Esophagus mucosa (tissue), 1 donor: ENCODE results near the gene POGLUT2. TPM values are rescaled to one million over a fixed set of nuclear protein-coding genes. Genes with fewer than 3 reads are reported as not detected.

Experiments
- ATAC-seq: fragments of 200-7000 bp; cut with Tn5 transposase; one replicate; pipeline ENCODE4 v1.9.1; 2020
- total RNA-seq: library from RNA; stranded (reverse); gene quantifications from one replicate; pipeline ENCODE4 v1.2.4, GENCODE V29; 2023
- donor health status: DM: yes; HTN: yes; CAD: no.

POGLUT2 gene
- 1.8 TPM for total RNA-seq

DNA sequence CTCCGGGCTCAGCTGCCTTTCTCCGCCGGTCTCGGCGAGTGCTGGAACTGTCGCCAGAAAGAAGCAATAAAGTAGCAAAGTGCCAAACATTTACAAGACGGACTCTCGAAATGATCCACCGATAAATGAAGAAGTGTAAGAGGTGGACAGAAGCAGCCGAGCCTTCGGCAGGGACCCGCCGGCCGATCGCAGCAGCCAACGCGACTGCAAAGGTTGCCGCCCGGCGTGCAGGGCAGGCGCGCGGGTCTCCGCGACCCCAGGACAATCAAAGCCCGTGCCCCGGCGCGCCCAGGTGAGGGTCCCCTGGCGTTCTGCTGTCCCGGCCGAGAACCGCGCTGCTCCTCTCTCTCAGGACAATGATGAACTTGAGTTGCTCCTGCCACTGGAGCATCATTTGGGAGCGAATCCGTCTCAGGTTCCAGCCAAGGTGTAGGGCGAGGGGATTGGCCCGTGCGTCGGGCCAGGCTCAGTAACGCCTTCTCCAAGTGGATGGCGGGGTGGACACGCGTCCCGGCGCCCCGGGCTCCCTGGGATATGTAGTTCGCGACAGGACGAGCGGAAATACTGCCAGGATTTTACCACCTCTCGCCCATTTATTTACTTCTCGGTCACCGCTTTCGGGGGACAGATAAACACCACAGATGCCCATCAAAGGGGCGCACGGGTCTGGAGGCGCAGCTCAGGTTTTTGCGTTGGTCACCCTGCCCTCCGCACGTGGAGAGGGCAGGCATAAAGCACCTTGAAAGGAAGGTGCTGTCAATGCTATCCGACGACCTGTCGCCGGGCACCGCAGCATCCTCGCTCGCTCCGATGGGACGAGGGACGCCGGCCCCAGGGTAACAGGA is at the start of gene POGLUT2, which contains the start of gene BIVM:
POGLUT2 (minus strand) TSS at position 396 of the 845 bp plus-strand sequence; CDS start at position 90, 306 bp downstream.
BIVM (plus strand) TSS at position 539 of the 845 bp plus-strand sequence. CDS start 8,149 bp downstream, outside the sequence.
- peak; percentile 99 for ATAC-seq

DNA sequence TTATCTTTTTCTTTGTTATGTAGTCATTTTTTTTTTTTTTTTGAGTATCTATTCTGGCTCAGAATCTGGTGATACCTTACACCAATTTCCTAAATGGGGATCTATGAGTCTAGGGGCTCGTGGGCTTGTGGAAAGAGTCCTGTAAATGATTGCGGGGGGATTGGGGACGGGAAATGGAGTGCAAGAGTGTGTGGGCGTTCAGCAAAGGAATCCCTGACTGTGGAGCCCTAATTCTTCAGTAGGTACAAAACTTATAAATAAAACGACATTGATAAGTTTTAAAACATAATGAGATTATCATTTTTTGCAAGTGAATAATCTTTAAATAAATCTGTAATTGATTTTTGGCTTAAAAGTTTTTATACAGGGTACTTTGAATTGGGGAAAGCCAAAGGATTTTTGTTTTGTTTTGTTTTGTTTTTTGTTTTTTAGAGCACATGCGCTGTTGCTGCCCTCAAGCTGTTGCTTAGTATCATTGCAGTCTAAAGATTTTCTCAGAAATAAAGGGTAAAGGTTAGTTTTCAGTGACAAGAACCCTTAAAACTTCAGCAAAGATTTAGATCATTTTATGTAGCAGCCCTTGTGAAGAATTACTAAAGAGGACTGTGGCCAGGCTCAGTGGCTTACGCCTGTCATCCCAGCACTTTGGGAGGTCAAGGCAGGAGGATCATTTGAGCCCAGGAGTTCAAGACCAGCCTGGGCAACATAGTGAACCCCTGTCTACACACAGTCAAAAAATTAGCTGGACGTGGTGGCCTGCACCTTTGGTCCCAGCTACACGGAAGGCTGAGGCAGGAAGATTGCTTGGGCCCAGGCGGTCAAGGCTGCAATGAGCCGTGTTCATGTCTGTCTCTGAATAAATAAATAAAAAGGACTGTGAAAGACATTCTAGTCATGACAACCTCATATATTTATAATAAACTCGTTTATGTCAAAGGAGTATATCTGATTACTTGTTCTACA is 48.8 kb upstream of the POGLUT2 start:
- no peak for ATAC-seq

DNA sequence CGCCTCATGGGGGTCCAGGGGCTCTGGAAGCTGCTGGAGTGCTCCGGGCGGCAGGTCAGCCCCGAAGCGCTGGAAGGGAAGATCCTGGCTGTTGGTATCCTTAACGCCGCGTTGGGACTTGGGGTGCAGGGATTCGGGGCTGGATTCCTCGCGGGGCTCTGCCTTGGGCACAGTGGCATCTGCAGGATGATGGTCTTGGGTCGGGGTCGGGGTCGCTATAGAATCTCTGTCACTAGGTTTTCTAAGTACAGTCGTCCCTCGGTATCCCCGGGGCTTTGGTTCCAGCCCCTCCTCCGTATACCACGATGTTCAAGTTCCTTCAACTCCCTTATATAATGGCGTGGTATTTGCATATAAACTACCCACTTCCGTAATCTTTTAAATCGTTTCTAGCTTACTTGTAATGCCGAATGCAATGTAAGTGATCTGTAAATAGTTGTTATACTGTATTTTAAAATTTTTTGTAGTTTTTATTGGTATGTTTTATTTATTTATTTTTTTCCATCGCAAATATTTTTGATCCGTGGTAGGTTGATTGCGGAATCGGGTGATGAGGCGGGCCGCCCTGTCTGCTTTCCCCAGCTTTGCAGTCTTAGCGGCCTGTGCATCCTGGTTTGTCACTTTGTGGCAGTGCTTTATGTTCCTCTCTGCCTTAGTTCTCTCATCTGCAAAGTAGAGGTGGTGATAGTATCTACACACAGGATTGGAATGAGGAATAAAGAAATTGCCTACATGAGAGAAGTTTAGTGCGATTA is 47.7 kb upstream of the POGLUT2 start:
- ATAC-seq, result peak; percentile 54

DNA sequence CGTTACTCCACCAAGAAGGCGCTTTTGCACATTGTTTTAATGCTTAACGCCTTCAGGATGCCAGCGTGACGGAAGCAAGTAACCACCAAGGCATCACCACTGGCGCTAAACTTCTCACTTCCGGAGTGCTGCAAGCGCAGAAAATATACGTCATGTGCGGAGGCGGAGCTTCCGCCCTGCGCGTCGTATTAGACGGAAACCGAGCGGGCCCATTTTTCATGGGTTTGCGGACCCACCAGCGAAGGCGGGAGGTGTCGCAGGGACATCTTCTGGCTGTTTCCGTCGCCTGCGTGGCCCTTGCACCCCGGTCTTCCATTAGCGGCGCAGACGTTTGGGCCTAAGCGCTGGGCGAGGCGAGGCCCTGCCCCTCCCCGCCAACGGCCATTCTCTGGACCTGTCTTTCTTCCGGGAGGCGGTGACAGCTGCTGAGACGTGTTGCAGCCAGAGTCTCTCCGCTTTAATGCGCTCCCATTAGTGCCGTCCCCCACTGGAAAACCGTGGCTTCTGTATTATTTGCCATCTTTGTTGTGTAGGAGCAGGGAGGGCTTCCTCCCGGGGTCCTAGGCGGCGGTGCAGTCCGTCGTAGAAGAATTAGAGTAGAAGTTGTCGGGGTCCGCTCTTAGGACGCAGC is 47.0 kb upstream of the POGLUT2 start, which contains the start of gene ERCC5:
ERCC5 (plus strand) TSS at position 403 of the 631 bp plus-strand sequence. CDS start 235 bp downstream, outside the sequence.
- ATAC-seq, result peak; percentile 95

DNA sequence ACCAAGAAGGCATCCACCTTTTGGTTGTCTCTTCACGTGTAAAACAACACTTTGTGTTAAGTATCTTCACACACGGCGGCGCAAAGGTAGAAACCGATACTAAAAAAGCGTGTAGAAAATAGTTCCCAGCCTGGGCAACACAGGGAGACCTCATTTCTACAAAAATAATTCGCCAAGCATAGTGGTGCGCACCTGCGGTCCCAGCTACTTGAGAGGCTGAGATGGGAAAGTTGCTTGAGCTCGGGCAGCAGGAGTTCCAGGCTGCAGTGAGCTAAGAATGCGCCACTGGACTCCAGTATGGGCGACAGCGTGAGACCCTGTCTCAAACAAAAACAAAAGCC is 46.5 kb upstream of the POGLUT2 start:
- no peak for ATAC-seq

DNA sequence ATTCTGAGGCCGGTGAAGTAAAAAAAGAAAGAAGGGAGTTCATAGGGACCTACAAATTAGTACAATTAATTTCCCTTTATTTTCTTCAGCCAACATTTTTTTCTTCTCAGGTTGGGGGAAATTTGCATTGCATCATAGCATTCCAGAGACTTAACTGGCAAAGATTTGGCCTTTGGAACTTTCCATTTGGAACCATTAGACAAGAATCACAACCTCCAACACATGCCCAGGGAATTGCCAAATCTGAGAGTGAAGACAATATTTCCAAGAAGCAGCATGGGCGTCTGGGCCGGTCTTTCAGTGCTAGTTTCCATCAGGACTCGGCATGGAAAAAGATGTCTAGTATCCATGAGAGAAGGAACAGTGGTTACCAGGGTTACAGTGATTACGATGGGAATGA is 40.7 kb upstream of the POGLUT2 start:
- no peak for ATAC-seq

DNA sequence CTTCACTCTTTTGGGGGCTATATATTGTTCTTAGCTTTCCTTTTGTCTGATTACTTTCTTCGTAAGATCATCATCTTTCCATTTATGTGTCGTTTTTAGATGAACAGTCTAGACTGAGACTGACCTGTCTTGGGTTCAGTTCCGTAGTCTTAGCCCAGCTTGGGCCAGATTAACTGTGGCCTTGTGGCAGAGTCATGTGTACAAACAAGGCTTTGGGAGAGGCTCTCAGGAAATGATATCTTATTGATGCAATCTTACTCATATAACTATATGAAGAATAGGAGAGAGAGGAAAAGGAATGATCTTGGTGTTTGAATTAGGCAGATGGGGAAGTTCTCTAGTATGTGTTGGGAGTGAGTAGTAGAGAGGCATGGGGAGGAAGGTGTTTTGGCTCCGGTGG is 40.2 kb upstream of the POGLUT2 start:
- no peak for ATAC-seq

DNA sequence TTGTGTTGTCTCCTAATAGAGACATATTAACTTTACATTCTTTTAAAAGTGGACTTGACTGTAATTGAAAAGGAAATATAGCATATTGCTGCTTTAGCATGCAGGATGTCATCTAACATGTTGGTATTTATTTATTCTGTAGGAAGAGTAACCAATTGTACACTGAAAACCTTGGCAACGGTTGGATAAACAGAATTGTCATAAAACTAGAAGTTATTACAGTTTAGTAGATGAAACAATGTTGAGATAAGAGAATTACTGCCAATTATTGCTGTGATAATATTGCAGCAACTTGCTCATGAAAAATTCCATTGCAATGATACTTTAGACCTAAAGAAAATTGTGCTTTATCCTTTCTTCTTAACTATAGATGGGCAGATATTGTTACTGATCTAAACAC is 39.5 kb upstream of the POGLUT2 start:
- no peak for ATAC-seq

DNA sequence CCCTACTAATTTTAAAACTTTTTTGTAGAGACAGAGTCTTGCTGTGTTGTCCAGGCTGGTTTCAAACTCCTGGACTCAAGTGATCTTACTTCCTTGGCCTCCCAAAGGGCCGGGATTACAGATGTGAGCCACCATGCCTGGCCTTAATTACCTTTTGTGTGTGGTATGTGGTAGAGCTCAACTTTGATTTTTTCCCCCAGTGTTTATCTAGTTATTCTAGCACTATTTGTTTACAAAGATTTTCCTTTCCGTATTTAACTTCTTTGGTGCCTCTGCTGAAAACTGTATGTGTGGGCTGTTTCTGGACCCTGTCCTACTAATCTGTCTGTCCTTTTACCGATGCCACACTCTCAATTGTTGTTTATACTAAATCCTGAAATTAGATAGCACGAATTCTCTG is 37.7 kb upstream of the POGLUT2 start:
- ATAC-seq, result no peak

DNA sequence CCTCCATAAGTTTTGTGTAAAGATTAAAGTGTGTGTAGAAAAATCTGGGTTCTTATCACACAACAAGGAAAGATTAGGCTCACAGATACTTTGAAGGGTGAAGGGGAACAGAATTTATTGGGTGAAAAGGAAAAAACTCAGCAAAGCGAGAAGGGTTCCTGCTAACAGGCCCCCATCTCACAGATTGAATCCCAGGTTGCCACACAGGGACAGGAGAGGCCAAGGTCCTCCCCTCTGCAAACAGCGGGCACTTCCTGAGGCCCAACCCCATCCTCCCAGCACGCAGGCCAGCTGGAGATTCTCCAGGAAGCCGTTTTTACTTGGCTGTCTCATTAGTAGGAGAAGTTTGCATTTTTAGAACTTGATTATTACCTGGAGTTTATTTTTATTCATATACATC is 31.9 kb upstream of the POGLUT2 start:
- ATAC-seq, result no peak

DNA sequence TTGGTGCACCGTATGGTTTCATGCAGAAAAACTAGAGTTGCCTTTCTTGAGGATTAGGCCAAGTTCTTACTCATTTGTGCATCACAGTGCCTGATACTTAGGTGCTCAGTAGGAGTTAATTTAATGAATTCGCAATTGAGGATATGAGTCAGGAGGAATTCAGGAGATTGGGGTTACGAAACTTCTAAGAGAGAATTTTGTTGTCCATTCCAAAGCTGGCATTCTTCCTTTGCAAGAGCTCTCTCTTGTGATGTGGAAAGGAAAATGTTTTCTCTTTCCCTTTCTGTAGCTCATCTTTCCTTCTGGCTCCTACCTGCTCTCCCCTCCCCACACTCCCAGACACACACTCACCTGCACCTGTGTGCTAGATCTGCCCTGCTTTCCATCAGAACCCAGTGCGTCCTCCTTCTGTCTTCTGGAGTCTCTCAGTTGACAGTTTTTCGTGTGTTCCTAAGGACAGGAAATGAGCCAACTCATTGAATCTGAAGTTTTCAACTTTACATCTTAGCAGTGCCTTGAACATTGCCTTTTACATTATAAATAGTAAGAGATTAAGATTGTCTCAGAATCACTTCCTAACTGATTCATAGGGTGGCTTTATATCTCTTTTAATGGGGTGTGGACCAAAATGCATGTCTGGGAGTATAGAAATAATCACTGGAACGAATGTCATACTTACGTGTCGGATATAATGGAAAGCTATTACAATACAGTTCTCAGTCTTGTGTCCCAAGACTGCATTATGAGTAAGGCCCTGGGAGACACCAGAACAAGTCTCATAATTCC is 27.3 kb upstream of the POGLUT2 start:
- peak; percentile 91 for ATAC-seq

DNA sequence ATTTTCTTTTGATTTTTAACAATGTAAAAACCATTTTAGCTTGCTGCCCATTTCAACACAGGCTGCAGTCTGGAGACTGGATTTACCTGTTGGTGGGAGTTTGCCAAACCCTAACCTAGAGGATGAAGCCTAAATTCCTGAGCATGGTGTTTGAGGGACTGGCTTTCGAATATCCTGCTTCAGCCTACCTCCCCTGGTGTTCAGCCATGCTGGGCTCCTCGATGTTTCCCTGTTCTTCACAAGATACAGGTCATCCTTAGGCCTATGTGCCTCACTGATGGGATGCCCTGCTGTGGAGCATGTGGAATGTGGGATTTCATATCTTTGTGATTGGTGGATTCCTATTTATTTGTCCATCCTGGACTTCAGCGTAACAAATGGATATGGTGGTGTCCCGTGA is 26.6 kb upstream of the POGLUT2 start:
- ATAC-seq, result no peak

DNA sequence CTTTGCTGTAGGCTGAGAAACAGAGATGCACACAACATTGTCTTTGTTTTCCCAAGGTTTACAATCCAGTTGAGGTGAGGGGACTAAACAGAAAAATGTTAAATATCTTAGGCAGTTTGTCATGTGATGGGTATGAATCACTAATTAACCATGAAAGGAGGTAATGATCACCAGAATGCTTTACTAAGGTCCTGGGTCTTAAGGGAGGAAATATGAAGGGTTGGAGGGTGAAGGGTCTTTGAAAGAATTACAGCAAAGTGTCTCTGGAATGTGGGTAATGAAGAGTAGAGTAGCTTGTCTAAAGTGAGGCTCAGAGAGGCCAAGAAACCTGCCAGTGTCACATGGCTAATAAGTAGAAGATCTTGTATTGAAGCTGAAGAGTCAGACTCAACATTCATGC is 19.1 kb upstream of the POGLUT2 start:
- no peak for ATAC-seq

DNA sequence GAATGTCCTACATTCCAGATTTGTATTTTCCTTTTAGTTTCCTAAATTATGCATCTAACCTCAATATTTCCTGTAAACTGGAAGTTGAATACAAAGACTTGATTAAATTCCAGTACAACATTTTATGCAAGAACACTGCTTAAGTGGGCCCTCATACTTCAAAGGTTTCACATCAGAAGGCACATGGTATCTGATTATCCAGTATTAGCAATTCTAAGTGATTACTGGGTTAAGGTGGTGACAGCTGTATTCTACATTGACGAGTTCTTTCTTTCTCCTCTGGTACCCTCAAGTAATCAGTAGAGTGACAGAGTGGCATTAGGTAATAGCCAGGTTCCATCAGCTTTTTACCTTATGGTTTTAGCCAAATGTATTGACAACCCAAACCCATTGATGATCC is 18.5 kb upstream of the POGLUT2 start:
- ATAC-seq, result no peak

DNA sequence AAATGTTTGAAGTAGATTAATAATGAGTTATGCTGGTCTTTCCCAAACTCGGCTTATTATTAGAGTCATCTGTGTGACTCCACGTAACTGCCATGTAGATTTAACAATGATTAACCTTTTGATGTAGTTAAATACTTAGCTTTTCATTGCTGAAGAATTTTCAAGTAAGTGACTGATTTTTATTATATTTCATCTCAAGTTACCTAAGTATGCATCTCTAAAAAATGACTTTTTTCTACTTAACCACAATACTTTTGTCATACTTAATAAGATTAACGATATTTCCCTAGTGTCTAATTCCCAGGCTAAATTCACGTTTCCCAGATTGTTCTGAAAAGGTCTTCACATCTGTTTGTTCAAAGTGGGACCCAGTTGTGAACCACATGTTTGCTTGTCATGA is 17.9 kb upstream of the POGLUT2 start:
- ATAC-seq, result no peak

DNA sequence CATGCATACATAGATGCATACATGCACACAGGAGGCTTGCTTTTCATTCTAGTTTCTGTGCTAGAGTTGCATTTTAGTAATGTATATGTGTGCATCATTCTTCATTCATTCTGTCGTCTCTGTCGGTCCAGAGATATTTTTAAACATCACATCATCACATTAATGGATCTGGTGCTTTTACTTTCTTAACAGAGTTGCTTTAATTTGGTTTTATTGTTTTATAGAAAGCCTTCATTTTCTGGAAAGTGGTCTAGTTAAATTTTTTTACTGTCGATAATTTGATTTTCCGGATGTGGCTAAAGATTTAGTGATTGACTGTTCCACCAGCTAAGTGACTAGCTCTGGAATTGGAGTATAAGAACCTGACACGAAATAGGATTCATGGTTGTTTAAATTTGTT is 17.0 kb upstream of the POGLUT2 start:
- ATAC-seq, result no peak

DNA sequence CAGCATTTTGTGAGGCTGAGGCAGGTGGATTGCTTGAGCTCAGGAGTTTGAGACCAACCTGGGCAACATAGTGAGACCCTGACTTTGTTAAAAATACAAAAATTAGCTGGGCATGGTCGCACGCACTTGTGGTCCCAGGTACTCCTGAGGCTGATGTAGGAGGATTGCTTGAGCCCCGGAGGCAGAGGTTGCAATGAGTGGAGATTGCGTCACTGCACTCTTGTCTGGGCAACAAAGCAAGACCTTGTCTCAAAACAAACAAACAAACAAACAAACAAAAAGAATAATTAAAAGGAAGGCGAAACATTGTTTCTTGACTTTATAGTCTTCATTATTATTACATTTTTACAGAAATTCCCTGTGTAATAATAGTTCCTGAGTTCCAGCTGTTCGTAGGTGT is 16.0 kb upstream of the POGLUT2 start:
- no peak for ATAC-seq

DNA sequence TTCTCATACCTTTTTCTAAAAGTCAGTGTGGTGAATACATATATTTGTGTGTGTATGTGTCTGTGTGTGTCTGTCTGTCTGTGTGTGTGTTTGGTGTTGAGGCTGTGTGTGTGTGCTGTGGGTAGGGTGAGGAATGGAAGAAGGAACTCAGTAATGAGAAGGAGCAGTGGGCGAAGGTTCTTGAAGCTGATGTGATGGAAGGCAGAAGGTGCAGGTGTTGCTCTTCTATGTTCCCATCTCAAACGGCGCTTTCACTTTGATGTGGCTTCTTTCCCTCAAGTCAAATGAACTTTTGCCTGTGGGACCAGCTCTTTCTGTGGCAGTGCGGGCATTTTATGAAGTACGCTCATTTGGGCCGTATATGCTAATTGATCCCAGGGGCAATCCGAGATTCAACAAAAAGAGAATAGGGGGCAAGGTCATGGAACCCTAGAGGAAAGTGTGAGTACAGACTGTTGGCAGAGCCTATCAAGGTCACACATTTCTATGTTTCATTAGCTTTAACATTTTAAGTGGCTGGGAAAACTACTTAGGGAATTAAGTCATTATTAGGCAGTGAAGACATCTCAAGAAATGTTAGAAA is 15.3 kb upstream of the POGLUT2 start:
- ATAC-seq, result no peak

DNA sequence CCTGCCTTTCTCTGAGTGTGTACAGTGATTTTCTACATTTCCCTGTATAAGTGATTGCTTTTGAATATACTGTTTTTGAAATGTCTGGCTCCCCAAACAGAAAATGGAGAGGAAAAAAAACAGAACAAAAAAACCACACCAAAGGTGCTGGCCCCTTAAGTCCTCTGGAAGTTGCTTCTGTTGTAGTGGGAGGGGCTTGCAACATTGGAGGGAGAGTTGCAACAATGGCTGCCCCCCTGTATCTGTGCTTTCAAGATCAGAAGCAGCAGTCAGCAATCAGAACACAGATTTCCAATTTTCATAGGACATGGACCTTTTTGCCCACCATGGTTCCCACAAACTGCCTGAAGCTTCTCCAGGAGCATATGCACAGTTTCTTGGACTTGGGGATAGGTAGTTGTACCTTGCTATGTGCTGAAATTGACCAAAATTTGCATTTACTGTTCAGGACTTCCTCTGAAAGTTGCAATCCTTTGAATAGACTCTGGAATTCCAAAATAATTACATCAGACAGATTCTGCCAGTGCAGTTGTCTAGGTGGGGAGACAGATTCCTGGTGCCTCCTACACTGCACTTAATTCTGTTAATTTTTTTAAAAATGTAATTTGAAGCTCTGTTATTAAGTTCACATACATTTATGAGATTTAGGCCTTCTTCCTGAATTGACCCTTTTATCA is 14.0 kb upstream of the POGLUT2 start:
- ATAC-seq, result no peak

DNA sequence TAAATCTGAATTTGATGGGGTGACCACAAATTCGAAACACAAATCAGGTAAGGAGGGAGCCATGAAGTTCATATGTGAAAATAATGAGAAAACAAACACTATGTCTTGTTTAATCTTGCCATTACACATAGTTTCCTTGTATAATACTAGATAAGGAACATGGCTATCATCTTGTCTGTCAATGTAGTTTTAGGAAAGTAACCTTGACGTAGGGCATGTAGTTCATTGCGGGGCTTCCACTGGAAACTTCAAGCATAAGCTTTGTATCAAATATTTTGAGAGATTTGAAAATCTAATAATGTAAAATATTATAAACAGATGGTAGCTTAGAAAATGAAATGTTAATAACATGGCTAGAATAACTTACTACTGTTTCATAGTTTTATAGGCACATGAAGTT is 8.9 kb upstream of the POGLUT2 start:
- ATAC-seq, result no peak
